Measurements from ENCODE around the gene PTPRN2.
"Not testable (repeated sequence)": the region's sequence is repeated elsewhere in the genome, so short reads cannot be mapped to it uniquely, and the experiment has no call there.

PTPRN2 gene

DNA sequence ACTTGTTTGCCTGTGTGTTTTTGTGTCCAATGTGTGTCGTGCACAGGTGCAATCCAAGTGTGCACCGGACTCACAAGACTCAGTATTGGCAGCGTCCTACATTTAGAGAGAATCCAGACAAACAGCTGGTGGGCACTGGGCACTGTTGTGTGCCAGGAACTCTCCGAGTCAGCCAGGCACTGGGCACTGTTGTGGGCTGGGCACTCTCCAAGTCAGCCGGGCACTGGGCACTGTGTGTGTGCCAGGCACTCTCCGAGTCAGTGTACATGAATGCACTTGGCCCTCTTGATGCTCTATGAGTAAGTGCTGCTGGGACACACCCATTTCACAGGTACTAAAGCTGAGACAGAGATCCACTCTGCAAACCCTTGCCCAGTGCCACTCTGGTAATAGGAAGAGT lies 303.5 kb downstream of the PTPRN2 start:
- FAIRE-seq, result no peak
- DNase-seq (ENCODE audit: low spot score), result no peak

DNA sequence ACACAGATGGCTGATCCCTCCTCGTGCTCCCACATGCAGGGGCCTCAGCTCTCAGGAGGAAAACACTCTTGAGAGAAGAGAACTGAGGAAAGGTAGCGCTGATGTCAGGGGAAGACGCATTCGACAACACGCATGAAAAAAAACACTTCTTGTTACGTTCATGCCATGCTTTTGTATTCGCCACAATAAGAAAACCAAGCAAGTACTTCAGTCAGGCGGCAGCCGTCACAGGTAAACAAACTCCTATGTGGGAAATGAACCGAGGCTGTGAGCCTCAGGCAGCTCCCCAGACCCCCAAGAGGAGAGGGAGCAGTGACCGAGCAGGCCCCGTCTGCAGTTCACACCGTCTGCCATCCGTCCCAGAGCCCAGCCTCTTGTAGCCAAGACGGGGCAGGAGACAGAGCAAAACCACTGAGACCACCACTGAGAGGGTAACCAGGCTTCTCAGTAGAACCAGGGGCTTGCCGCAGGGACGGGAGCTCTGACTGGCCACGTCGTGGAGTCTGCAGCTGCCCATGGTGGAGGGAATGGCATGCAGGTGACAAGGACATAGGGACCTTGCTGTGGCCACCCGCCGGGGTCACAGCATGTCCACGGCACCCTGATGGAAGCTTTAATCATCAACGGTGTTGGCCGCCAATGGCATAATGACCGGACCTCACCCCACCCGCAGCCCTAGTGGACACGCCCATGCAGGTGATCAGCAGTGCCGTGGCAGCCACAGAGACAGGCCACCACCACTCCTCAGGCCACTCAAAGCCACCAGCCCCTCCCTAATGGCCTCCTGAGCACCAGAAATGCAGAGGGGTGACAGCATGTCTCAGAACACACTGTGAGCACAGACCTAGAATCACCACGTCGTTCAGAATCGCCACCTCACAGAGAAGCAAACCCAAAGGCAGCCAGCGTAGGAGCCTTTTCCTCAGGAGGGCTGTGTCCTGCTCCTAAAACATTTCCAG lies 304.3 kb downstream of the PTPRN2 start:
- DNase-seq (ENCODE audit: low spot score), result no peak
- FAIRE-seq, result no peak

DNA sequence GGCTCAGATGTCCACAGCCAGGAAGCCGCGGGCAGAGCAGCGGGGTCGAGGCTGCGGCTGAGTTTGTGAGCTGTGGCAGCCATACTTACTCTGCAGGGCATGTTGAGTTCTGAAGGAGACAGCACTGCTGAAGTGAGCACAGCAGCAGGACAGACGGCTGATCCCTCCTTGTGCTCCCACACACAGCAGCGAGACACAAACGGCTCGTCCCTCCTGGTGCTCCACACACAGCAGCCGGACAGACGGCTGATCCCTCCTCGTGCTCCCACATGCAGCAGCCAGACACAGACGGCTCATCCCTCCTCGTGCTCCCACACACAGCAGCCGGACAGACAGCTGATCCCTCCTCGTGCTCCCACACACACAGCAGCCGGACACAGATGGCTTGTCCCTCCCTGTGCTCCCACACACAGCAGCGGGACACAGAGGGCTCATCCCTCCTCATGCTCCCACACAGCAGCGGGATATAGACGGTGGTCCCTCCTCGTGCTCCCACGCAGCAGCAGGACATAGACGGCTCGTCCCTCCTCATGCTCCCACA lies 305.1 kb downstream of the PTPRN2 start:
- DNase-seq (ENCODE audit: low spot score), result no peak
- FAIRE-seq, result no peak

DNA sequence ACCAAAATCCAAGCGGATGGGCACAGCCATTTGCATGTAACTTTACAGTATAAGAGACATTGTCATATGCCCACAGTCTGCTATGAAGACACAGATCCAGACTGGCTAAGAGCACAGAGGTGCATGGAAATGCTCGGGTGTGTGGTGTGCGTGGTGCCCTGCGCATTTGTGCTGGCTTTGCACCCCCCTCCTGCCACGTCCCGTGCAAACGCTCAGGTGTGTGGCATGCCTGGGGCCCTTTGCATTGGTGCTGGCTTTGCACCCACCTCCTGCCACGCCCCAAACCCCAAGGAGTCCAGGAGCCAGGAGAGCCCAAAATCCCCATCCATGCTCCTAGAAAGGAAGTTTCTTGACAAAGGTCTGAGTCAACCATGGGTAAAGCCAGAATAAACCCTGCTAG lies 306.2 kb downstream of the PTPRN2 start:
- no peak for DNase-seq (ENCODE audit: low spot score)
- no peak for FAIRE-seq

DNA sequence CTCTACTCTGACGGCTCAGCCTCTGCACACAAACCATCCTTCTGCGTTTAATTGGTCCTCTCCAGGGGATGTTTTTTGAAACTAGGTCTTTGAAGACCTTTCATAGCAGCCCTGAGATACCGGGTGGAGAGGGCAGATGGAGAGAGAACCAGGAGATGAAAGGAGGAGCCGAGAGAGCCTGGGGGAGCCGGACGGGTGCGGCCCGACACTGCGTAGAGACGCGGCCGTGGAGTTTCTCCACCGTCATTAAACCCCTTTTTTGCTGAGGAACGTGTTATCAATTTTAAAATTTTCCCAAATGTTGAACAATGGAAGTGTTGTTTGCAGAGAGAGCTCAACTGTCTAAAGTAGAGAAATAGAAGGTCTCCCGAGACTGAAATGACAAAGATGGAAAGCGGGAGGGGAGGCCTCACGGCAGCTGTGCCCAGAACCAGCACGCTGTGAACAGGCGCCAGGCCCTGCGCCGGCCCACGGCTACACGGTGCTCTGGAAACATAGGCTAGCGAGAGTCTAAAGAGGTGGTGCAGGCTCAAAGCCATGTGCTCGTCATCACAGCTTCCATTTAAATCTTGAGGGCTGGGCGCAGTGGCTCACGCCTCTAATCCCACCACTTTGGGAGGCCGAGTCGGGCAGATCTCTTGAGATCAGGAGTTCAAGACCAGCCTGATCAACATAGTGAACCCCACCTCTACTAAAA lies 307.0 kb downstream of the PTPRN2 start:
- no peak for DNase-seq (ENCODE audit: low spot score)
- FAIRE-seq, result no peak

DNA sequence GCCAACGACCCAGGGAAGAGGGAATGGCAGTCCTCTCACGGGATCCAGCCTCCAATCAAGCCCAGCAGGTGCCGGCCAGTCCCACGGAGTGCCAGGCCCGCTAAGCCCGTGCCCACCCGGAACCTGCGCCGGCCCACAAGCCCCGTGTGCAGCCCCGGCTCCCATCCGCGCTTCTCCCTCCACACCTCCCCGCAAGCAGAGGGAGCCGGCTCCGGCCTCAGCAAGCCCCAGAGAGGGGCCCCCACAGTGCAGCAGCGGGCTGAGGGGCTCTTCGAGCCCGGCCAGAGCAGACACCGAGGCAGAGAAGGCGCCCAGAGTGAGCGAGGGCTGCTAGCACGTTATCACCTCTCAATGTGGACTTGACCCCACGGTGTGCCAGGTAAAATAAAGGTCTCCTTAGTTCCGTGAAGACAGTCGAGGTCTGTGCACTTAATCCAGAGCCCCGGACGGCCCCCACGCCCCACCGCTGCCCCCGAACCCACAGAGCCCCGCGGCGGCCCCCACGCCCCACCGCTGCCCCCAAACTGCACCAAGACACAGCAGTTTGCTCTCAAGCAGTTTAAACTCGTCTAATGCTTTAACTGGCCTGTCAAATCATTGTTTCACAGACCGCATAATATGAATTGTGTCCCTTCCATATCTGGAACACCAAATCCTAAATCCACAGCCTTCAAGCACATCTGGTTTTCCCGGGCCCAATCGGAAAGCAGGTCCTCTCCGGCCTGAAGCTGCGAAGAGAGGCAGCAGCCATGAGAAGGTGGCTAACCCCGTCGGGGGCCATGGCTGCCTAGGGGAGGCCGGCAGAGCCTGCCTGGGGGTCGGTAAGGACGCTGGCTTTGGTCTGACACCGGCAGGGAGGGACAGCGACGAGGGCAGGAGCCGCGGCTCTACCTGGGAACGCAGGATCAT lies 307.8 kb downstream of the PTPRN2 start:
- no peak for DNase-seq (ENCODE audit: low spot score)
- FAIRE-seq, result no peak

DNA sequence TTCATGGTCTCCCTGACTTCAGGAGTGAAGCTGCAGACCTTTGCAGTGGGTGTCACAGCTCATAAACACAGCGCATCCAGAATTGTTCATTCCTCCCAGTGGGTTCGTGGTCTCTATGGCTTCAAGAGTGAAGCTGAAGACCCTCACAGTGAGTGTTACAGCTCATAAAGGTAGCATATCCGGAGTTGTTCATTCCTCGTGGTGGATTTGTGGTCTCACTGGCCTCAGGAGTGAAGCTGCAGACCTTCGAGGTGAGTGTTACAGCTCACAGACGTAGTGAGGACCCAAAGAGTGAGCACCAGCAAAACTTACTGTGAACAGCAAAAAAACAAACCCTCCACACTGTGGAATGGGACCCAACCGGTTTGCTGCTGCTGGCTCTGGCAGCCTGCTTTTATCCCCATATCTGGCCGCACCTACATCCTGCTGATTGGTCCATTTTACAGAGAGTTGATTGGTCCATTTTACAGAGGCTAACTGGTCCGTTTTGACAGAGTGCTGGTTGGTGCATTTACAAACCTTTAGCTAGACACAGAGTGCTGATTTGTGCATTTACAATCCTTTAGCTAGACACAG lies 308.8 kb downstream of the PTPRN2 start:
- no peak for FAIRE-seq
- DNase-seq (ENCODE audit: low spot score), result no peak

DNA sequence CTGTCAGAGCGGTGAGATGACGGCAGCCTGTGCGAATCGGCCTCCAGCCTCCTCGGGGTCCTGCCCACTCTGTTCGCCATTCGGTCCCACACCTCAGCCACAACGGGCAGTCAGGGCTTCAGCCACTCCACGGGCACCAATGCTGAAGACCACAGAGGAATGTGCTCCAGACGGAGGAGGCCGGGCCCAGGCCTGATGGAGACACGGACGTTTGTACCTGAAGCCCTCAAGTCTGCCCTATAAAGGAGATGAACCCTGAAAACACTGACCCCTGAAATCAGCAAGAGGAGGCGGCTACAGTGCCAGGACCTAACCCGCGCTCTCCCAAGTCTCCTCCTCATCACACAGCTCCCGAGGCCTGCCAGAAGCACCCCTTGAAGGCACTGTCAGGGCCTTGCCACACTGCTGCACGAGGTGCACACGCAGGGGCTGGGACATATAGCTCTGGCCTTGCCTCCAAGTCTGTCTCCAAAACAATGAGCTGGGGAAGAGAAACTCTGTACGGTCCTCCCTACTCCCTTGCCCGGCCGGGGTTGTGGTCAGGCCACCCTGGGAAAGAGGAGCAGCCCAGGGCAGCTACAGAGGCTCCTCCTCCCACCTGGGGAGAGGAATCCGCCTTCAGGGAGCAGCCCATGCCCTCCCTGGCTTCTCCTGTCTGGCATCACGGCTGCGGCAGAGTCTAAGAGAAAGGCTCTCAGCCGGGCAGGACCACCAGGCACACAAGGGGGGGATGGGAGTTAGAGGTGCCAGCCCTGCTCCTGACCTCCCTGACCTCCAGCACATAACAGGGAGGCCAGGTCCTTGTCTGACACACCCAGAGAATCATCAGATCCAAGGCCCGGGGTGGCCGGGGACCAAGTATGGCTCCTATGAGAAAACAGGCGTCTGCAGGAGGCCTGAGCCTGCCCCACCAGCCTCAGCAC lies 310.1 kb downstream of the PTPRN2 start:
- FAIRE-seq, result no peak
- DNase-seq (ENCODE audit: low spot score), result no peak

DNA sequence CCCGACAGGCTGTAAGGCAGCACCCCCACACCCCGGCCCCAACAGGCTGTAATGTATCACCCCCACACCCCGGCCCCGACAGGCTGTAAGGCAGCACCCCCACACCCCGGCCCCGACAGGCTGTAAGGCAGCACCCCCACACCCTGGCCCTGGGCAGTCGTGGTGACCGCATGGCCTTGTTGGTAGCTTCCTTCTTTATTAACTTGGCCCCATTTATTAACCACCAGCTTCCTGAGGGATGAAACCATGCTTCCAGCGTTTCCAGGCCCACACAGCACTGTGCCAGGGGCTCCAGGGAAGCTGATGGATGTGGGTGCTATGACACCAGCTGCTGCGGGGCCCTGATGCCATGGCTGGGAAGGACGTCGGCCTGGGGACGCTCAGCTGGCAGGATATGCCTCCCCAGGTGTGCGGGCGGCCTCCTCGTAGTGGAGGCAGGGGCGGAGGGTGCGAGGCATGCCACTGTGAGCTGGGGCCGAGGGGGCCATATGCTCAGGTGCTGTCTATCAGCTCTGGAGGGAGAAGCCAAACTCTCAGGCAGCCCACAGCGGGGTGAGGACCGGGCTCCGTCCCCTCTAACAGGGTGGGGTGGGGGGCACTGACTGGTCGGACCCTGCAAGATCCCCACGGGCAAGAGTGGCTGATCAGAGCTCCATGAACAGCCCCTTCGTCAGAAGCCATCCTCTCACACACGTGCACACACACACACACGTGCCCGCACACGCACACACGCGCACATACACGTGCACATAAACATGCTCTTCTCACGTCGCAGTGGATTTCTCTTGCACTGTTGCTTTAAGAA lies 311.0 kb downstream of the PTPRN2 start:
- DNase-seq (ENCODE audit: low spot score) (no peak), FAIRE-seq (no peak)

DNA sequence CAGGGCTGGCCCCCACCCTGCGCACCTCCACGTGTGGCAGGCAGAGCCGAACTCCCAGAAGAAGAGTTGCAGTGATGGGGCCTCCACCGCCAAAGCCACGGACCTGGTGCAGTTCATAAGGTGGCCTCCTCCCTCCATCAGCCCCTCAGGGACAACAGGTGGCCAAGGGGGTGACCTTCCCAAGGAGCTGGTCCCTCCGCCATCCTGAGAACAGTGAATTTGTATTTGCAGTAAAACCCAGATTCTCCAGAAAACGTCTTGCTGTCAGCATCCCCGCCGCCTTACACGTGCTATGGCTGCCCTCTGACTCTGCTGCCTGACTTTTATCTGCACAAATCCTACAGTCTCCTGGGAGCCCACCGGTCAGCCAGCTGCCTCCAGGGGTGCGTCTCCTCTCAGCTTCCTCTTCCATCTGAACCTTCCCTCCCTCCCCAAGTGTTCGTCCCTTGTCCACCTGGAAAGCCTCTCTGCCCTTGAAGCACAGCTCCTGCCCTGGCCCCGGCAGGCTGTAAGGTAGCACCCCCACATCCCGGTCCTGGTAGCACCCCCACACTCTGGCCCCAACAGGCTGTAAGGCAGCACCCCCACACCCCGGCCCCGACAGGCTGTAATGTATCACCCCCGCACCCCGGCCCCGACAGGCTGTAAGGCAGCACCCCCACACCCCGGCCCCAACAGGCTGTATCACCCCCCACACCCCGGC lies 311.8 kb downstream of the PTPRN2 start:
- DNase-seq (ENCODE audit: low spot score), result no peak
- FAIRE-seq, result no peak

DNA sequence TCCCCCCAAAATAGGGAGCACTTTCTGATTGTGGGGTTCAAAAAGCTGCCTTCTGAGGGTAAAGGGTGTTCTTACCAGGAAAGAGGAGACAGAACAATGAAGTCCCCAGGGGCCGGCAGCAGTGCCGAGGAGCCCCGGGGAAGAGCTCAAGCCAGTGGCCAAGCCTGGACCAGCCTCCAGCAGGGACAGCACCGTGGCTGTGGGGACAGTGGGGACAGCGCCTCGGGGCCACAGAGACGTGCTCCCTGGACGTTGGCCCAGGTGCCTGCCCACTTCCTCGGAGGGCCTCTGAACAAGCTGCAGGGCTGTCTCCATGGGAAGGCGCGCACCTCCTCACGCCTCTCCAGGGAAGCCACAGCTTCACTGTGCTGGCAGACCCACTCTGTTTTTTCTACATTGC lies 312.6 kb downstream of the PTPRN2 start:
- FAIRE-seq (no peak), DNase-seq (ENCODE audit: low spot score) (no peak)

DNA sequence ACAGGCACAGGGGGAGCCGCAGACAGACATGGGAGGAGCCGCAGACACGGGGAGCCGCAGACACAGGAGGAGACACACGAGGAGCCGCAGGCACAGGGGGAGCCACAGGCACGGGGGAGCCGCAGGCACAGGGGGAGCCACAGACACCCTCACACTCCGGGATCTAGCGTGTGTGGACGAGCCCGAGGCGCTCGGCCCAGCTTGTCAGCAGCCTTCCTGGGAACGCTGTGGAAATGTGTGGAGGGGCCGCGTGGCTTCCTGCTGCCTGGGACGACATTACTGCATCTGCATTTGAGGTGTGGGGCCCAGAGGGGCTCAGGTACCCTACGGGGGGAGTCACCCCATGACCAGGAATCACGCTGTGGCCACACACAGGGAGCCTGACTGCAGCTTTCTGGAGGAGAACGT lies 313.2 kb downstream of the PTPRN2 start:
- DNase-seq (ENCODE audit: low spot score) (no peak), FAIRE-seq (no peak)

DNA sequence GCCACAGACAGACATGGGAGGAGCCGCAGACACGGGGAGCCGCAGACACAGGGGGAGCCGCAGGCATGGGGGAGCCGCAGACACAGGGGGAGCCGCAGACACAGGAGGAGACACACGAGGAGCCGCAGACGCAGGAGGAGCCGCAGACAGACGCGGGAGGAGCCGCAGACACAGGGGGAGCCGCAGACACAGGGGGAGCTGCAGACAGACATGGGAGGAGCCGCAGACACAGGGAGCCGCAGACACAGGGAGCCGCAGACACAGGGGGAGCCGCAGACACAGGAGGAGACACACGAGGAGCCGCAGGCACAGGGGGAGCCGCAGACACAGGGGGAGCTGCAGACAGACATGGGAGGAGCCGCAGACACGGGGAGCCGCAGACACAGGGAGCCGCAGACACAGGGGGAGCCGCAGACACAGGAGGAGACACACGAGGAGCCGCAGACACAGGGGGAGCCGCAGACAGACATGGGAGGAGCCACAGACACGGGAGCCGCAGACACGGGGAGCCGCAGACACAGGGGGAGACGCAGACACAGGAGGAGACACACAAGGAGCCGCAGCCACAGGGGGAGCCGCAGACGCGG lies 313.8 kb downstream of the PTPRN2 start:
- not testable (repeated sequence) for DNase-seq (ENCODE audit: low spot score); FAIRE-seq

DNA sequence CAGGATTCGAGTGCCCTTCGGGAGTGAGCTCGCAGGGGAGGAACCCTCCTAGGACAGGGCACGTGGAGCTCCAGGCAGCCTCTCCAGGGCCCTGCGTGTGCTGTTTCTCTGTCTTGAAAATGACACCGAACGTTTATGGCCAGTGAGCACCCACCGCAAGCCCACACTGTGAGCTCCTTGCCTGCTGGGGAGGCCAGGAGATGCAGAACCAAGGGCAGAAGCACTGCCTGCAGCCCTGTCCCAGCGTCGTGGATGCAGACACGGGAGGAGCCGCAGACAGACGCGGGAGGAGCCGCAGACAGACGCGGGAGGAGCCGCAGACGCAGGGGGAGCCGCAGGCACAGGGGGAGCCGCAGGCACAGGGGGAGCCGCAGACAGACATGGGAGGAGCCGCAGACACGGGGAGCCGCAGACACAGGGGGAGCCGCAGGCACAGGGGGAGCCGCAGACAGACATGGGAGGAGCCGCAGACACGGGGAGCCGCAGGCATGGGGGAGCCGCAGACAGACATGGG lies 314.4 kb downstream of the PTPRN2 start:
- FAIRE-seq (no peak), DNase-seq (ENCODE audit: low spot score) (no peak)

DNA sequence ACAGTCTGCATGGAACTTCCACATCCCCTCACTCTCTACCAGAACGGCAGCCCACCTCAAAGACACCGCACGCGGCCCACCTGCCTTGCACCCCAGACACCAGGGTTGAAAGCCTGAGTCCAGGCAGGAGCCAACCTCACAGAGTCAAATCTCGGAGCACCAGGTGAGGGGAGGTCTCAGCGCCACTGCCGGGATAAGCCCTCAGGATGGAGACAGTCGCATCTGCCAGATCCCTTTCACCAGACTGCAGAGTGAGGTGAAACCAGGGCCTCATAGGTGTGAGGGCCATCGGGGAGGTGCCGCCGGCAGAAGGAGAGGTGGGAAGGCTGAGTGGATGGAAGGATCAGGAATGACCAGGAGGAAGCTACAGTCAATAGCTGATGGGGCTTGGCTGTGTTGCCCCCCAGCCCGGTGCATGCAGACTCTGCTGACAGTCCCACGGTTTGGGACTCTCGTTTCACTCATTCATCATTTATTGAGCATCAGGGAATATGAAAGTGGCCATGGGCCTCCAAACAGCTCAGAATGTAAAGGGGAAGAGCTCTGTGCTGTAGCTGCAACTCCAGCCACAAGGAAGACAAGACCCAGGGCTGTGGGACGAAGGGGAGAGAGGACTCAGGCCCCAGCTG lies 315.0 kb downstream of the PTPRN2 start:
- DNase-seq (ENCODE audit: low spot score), result no peak
- no peak for FAIRE-seq

DNA sequence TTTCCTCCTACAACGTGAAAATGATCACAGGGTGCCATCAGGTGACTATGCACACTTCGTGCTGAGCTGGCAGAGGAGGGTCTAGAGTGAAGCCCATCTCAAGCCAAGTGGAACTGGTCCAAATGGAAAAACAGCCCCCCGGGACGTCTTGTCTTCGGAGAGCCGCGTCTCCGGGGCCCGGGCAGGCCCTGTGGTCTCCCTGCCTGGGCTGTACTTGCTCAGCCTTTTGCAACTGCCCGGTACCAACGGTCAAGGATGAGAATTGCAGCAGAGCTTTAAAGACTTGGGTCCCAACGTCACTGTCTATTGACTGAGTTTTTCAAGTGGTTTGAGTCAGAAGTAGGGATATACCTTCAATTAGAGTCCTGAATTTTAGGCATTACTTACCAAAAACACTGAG lies 315.5 kb downstream of the PTPRN2 start:
- no peak for FAIRE-seq
- no peak for DNase-seq (ENCODE audit: low spot score)

DNA sequence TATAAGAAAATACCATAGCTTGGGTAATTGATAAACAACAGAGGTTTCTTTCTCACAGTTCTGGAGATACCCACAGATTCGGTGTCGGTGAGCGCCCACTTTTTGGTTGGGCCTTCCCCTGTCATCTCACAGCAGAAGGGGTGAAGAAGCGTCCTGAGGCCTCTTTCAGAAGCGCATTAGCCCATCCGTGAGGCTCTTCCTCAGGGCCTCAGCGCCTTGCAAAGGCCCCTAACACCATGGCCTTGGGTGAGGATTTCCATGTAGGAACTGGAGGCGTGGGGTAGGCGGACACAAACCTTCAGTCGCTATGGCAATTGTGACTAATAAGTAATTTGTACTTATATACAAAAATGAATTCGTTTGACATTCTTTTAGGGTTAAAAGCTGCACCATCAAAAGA lies 316.0 kb downstream of the PTPRN2 start:
- no peak for DNase-seq (ENCODE audit: low spot score)
- no peak for FAIRE-seq
